GM12801 (cell line): ENCODE results near the gene MYPN.

Source experiments
- TF ChIP-seq, protein P1 (sequence below): IDR thresholded peaks from one replicate; pipeline ENCODE4 v1.5.1; 2011; ENCODE audit warnings: control low read depth; ENCODE audit not compliant: insufficient read length; ENCODE audit errors: extremely low read depth

Gene MYPN

DNA sequence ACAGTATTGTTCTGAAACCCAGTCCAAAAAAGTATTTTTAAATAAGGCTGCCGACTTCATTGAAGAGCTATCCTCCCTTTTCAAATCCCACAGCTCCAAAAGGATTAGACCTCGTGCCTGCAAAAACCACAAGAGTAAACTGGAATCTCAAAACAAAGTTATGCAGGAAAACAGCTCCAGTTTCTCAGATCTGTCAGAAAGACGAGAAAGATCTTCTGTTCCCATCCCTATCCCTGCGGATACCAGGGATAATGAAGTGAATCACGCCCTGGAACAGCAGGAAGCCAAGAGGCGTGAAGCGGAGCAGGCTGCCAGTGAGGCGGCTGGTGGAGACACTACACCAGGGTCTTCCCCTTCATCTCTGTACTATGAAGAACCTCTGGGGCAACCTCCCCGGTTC is 12.6 kb downstream of the MYPN start:
- TF ChIP-seq, protein P1, sequence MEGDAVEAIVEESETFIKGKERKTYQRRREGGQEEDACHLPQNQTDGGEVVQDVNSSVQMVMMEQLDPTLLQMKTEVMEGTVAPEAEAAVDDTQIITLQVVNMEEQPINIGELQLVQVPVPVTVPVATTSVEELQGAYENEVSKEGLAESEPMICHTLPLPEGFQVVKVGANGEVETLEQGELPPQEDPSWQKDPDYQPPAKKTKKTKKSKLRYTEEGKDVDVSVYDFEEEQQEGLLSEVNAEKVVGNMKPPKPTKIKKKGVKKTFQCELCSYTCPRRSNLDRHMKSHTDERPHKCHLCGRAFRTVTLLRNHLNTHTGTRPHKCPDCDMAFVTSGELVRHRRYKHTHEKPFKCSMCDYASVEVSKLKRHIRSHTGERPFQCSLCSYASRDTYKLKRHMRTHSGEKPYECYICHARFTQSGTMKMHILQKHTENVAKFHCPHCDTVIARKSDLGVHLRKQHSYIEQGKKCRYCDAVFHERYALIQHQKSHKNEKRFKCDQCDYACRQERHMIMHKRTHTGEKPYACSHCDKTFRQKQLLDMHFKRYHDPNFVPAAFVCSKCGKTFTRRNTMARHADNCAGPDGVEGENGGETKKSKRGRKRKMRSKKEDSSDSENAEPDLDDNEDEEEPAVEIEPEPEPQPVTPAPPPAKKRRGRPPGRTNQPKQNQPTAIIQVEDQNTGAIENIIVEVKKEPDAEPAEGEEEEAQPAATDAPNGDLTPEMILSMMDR = no peak

DNA sequence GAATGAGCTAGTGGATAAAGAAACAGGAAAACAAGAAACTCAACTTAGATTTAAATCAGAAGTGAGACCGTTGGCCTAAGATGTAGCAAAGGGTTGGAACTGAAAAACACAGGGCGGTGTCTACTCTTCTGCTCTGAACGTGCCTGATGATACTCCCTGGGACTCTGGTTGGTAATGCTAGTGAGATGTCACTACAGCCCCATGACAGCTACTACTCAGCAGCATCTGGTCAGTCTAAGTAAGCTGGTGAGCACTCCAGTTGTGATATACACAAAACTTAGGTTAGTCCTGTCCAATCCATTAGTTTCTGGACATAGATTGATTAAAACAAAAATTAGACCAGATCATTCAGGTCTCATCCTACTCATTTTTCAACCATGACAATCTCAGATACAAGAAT is 15.4 kb downstream of the MYPN start:
- TF ChIP-seq, protein P1 = no peak

DNA sequence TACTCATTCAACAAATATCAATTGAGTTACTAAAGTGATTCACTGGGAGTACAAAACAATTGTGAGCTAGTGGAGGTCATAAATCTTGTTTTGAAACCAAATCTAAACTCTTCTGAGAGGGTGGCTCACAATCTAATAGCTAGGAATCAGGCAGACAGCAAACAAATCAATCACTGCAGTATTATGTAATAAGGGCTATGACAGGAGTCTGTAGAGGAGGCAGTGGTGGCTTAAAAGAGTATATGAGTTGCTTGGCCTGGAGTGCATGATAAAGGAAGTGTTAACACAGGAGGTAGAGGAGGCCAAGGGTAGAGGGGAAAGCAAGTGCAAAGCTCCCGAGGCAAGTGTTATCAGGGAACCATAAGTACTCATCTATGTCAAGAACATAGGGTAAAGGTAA is 16.5 kb downstream of the MYPN start:
- TF ChIP-seq, protein P1 = no peak

DNA sequence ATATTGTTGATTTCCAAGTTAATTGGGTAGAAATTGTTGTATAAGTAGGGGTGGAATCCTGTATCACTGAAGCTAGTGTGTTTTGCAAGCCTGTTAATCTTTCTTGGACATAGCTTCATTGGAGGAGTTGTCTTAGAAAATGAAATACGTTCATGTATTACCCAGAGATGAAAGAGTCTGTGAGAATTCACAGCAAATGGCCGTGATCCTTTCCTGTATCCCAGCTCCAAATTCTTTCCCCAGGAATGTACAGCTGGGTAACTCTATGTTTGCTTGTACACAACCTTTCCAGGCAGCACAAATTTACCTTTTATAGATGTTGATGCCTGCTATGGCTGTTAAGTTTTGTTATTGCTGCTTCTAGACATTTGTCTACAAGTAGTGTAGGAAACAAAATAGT is 18.7 kb downstream of the MYPN start:
- TF ChIP-seq, protein P1 = no peak

DNA sequence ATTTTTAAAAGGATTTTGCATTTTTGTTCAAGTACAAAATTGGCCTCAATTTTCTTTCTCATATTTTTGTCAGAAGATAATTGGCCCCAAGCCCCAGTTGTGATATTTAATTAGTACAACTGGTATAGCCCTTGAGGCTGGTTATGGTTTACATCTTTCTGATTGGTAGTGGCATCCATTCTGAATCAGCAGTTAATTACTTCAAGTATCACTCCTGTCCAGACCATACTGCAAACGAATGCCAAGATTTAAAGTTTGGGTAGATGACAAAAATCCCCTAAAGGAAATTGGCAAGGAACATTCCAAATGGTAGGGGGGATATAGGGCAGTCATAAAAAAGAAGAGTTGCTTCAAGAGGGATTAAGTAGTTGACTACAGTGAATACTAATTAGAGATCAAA is 23.1 kb downstream of the MYPN start:
- TF ChIP-seq, protein P1 = no peak

DNA sequence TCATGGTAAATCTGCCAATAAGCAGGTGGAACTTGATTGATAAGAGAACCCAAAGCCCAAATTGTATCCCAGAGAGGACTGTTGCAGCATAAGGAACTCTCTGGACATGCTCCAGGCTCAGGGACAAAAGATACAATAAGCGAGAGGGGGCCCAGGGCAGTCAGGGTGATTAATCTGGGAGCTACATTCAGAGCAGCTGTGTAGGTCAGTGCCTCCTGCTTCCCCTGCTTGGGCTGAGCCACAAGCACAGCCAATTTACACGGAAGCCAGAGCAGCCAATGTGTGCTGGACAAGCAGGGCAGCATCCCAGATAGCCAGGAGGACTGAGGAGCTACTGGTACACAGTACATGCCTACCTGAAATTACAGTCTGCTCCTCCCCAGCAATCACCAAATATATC is 24.2 kb downstream of the MYPN start:
- TF ChIP-seq, protein P1 = no peak

DNA sequence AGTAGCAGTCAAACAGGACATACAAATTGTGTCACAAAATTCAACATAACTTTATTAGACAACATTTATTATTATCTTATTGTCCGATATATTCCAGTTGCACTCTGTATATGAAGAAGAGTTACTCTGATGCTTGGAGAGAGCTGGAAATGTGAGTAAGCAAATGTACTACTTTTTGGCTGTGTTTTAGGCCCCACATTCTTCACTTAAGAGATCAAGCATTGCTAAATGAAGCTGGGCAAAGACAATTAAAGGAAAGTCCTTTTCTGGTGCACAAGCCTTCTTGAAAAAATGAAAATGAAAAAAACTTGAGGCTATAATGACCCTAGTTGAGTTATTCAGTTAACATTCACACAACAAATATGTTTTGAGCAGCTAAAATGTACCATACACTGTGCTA is 26.1 kb downstream of the MYPN start:
- TF ChIP-seq, protein P1 = no peak
